ENCODE measurements around the gene FAM83E.
A peak's percentile ranks its signal among the peaks of the same experiment; 100 is the strongest.
"Not testable (repeated sequence)": the region's sequence is repeated elsewhere in the genome, so short reads cannot be mapped to it uniquely, and the experiment has no call there.

Gene FAM83E

DNA sequence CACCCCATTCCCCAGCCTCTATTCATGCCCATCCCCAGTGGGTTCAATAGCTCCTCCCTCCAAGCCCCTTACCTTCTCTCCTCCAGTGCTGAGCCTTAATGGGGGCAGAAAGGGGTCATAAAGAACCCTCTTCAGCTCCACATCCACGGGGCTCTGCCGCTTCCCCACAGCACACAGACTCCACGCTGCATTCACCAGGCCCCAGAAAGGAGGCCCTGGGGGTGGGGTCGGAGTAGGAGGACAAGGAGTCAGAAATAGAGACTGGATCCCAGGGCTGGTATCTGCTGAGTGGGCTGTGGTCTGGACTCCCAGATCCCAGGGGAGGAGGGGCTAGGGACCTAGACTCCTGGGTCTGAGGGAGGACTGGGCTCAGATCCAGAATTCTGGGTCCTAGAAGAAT lies 29.5 kb upstream of the FAM83E start:
- Histone ChIP-seq H3K4me3 (peak overlapping the region in 3 of 7 experiments; percentile 36 to 53 (median 47)), H3K27ac (peak overlapping the region in 4 of 21 experiments; percentile 77 to 92 (median 90))

DNA sequence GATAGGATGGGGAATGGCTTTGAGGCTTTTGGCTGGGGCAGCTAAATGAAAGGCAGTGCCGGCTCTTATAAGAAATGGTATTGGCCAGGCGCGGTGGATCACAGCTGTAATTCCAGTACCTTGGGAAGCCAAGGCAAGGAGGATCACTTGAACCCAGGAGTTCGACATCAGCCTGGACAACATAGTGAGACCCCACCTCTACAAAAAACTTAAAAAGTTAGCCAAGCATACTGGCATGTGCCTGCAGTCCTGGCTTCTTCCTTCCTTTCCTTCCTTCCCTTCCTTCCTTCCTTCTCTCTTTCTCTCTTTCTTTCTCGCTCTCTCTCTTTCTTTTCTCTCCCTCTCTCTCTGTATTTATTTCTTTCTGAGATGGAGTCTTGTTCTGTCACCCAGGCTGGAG lies 28.0 kb upstream of the FAM83E start:
- Histone ChIP-seq H3K27ac (no peak overlapping the region), H3K4me3 (no peak overlapping the region)

DNA sequence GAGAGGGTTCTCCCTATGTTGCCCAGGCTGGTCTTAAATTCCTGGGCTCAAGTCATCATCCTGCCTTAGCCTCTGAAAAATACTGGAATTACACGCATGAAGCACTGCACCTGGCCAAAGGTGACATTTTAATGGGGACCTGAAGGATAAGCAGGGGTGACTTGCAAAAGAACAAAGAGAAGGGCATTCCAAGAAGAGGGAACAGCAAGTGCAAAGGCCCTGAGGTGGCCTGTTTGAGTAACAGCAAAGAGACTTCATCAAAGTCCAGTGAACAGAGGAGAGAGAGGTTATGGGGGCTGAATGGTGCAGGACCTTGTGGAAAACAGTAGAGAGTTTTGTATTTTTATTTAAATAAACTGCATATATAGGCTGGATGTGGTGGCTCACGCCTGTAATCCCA lies 27.0 kb upstream of the FAM83E start:
- H3K4me3 ChIP-seq, result no peak overlapping the region
- H3K27ac ChIP-seq, result no peak overlapping the region

DNA sequence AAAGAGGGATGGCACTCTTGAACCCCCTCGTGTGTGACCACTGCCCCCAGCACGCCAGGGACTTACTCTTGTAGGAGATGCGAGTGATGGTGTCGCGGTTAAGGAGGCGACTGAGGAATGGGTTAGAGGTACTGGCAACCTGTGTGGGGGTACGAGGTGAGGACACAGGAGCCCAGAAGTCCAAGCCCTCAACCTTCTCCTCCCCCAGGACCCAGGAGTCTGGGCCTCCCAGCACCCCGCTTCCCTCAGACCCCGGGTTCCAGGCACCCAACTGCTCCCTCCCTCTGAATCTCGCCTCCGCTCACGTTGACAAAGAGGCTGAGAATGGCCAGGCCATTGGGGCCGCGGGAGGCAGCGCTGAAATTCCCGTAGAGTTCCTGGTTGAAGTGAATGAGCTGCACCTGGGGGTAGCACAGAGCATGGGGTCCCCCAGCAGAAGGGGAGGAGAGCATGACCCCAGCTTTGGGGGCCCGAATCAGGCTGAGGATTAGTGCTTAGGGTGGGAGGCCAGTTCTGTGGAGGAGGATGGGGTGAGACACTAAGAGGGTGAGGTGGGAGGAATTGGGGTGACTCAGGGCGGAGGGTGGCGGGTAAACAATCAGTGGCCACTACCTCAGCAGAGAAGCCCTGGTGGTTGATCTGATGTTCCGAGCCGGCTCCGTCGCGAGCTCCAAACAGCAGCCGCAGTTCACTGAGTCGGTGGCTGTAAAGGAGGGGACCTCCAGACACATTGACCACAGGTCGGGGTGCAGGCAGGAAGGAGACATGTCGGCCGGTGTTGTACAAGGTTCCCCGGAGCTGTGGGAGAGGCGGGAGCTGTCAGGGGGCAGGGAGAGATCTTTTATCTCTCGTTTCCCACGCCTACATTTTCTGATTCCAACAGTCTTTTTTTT lies 24.9 kb upstream of the FAM83E start:
- peak overlapping the region in 8 of 21 experiments; percentile 4 to 97 (median 34) for H3K27ac ChIP-seq
- H3K4me3 ChIP-seq, result peak overlapping the region in 2 of 7 experiments; percentile 6 to 20

DNA sequence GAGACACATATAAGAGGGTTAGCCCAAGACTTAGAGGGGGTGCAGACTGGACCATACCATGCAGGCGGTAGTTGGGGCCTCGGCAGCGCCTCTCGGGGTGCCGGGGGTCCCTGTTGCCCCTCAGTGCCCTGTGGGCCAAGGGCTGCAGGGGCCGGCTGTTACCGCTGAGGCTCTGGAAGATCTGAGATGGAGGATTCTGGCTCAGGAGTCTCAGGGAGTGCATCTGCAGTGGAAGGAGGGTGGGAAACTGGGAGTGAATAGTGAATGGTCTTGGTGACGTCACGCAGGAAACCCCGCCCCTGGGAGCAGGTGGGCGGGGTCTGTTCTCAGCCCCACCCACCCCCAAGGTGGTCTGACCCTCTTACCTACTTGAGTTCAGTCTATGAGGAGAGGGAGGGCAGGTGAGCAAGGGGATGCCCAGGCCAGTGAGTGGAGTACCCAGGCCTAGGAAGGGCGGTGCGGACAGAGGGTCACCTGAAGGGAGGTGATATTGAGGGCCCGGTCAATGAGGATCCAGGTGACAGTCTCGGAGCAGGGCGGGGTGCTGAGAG lies 24.0 kb upstream of the FAM83E start:
- peak overlapping the region in 4 of 7 experiments; percentile 54 to 87 (median 70) for H3K4me3 ChIP-seq

DNA sequence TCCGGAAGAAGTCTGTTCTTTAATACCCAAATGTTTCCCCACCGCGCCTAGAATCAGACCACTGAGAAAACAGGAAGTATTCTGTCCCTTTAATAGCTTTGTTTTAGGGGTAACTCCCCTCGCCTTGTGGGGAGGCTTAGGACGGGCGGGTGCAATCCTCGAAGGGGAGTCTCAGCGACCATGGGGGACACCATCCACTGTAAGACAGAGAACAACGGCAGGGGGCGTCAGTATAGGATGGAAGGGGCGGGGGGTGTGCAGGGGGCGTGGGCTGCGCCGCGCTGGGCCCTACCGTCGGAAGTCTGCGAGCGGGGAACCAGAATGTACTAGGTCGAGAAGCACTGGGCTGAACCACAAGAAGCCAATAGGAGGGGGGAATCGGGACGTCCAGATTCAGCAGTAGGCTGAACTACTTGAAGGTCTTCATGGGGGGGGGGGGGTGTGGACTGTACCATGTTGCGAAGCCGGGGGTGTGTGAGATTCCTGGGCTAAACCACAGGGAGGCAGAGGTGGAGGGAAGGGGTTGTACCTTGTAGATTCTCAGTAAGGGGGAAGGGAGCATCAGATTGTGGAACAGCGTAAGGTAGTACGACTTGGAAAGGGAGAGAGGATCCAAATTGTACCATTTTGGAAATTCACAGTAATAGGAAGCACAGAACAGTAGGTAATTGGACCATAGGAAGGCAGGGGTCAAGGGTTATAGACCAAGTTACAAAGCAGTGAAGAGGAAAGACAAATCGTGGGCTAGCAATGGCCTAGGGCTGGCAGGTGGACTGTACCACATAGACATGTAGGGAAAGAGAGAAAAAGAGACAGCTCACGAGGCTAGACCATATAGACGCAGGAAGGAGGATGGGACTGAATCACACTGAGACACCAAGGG lies 23.3 kb upstream of the FAM83E start:
- peak overlapping the region; percentile 75 to 98 (median 95) for H3K27ac ChIP-seq
- peak overlapping the region; percentile 54 to 87 (median 71) for H3K4me3 ChIP-seq

More for the DNA sequence above, 24.0 kb upstream of the FAM83E start:
- H3K27ac ChIP-seq, result peak overlapping the region in 20 of 21 experiments; percentile 81 to 98 (median 96)

DNA sequence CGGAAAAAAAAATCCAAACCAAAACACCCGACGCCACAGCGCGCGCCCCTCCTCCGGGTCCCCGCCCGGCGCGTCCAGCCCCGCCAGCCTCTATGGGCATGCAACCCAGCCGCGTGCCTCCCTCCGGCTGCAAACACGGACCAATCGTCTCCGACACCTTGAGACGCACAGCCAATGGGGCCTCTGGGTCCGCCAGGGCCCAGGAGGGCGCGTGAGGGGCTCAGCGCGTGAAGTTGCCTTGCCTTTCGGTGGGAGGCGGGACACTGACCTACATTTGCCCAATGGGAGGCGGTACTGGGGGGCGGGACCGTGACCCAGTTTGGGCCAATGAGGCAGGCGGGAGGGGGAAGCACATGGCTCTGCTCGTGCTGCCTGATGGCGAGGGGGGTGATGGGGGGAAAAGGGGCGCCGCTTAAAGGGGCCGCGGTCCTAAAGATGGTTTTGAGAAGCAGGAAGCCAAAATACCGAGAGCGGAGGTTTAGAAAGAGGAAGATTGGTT lies 22.6 kb upstream of the FAM83E start:
- peak overlapping the region; percentile 54 to 87 (median 71) for H3K4me3 ChIP-seq

DNA sequence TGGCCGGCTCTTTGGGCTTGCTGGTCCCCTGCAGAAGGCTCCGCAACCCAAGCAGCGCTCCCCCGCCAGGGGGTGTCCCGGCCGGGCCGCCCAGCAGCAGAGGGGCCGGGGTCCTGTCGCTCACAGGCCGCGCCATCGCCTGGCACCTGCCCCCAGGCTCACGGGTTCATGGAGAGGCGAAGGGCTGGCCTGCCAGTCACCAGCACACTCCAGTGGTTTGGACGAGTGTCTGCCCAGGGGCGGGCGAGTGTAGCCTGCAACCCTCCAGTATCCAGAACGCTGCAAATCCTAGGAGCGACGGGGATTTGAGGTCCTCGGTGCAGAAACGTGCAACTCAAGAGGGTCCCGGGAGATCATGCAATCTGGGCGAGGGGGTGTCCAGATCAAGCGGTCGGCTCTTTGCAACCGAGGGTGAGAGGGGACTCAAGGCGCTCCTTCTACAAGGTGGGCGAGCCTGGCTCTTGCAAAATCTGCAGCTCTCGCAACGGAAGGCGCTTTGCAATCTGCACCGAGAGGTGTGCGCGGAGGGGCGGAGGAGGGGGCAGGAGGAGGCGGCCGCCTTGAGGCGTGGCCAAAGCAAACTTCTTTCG lies 22.1 kb upstream of the FAM83E start, which contains the start of gene DBP:
DBP (minus strand) TSS at position 521 of the 590 bp plus-strand sequence; CDS start at position 136, 385 bp downstream.
- H3K27ac ChIP-seq, result peak within 1 kb of the TSS; percentile 75 to 98 (median 95)
- peak within 1 kb of the TSS; percentile 54 to 87 (median 71) for H3K4me3 ChIP-seq

More for the DNA sequence above, 22.6 kb upstream of the FAM83E start:
- peak overlapping the region; percentile 75 to 98 (median 95) for H3K27ac ChIP-seq

DNA sequence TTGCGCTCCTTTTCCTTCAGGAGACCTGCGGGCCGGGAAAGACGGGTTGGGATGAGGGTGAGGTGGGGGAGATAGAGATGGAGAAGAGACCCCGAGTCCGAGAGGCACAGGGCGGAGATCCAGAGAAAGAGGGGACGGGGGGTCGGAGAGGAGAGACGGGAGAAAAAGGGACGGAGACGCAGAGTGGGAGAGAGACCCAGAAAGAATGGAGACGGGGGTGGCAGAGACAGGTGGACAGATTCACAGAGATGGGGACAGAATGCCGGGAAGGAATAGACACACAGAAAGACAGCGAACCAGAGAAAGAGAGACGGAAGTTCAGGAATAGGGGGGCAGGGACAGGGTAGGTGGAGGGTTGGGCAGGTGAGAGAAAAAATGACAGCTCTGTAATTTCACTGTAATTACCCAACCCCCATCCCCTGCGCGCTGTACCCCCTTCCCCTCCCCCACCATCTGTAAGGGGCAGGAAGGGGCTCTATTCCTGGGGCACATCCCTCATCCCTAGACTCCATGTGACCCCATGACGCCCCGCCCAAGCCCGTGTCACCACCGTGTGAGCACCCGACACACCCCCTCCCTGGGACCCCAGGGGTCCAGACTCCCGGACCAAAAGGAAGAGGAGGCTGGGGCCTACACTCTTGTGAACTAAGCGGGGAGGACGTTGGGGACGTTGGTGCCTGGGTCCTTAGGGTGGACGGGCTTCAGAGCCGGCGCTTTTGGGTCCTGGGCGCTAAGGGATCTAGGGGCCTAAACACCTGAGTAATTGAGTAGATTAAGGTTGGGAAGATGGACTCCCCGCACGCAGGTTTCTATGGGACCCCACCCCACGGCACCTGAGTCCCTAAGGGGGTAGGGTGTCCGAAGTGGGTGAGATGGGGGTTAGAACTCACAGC lies 21.3 kb upstream of the FAM83E start:
- Histone ChIP-seq H3K27ac (peak overlapping the region; percentile 54 to 98 (median 95)), H3K4me3 (peak overlapping the region; percentile 54 to 87 (median 71))

DNA sequence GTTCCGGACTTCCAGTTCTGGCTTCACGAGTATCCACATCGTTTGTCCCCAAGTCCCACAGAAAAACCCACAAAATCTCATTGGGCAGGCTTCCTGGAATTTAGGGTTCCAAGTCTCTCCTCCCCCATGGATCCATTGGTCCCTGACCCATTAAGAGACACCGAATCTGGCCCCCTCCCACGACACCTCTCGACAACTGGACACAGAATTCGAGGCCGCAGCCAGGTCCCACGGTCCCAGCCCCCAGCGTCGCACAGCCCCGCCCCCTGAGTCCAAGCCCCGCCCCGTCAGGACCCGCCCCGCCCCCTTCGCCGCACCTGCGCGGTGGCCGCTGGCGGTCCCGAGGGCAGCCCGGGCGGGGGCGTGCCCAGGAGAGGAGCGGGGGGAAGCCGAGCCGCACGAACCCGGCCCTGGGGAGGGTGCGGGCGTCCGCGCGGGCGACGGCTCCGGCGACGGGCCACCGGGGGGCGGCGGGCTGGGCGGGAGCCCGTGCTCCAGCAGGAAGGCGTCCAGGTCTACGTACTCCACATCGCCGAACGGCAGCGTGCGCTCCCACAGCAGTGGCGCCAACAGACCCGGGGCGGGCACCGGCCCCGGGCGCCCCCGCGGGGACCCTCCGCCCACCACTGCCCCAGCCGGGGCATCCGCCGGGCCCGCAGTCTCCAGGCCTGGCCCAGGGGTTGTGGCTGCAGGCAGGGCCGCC lies 20.5 kb upstream of the FAM83E start:
- peak overlapping the region; percentile 48 to 98 (median 95) for H3K27ac ChIP-seq
- peak overlapping the region; percentile 54 to 87 (median 71) for H3K4me3 ChIP-seq

DNA sequence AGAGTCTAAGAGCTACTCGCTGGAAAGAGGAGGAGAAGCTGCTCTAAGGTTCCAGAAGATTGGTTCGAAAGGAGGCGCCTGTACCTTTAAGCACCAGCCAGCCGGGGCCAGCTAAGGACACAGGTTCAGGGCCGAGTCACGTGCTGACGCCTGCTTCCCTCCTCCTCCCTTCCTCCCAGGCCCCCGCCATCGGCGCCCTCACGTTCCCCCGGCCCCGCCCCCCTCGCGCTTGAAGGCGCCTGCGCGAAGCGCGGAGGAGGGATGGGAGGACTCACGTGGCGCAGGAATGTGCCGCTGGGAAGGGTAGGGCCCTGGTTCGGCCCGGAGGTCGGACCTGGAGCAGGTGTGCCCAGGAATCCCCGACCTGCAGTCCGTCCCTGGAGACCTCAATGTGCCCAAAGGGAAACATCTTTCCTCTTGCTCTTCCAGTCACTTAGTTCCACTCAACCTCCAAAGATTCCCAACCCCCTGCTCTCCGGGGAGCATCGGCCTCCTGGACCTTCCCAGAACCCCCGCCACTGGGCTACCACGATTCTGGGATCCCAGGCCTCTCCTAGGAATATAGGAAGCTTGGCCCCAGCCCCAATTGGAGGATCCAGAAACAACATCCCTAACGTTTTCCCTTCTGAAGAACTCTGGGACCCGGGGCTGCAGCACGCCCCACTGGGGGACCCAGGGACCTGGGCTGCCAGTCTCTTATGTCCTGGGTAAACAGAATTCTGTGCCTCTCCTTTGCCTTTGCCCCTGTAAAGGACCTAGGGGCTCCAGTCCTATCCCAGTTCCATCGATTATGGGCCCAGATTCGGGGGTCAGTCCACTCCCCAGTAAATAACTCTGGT lies 19.8 kb upstream of the FAM83E start:
- H3K4me3 ChIP-seq, result peak overlapping the region; percentile 54 to 87 (median 71)
- H3K27ac ChIP-seq, result peak overlapping the region; percentile 48 to 98 (median 95)

DNA sequence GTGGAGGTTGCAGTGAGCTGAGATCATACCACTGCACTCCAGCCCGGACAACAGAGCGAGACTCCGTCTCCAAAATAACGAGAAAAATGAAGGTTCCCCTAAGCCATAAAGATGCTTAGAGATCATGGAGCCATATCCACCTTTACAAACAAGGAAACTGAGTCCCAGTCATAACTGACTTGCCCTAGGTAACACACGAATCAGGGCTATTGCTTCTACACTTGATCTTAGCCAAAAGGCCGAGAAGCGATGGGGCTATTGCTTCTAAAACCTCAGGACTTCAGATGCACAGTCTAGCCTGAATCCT lies 19.1 kb upstream of the FAM83E start:
- Histone ChIP-seq H3K4me3 (peak overlapping the region in 6 of 7 experiments; percentile 4 to 87 (median 62)), H3K27ac (peak overlapping the region in 20 of 21 experiments; percentile 50 to 98 (median 95))

DNA sequence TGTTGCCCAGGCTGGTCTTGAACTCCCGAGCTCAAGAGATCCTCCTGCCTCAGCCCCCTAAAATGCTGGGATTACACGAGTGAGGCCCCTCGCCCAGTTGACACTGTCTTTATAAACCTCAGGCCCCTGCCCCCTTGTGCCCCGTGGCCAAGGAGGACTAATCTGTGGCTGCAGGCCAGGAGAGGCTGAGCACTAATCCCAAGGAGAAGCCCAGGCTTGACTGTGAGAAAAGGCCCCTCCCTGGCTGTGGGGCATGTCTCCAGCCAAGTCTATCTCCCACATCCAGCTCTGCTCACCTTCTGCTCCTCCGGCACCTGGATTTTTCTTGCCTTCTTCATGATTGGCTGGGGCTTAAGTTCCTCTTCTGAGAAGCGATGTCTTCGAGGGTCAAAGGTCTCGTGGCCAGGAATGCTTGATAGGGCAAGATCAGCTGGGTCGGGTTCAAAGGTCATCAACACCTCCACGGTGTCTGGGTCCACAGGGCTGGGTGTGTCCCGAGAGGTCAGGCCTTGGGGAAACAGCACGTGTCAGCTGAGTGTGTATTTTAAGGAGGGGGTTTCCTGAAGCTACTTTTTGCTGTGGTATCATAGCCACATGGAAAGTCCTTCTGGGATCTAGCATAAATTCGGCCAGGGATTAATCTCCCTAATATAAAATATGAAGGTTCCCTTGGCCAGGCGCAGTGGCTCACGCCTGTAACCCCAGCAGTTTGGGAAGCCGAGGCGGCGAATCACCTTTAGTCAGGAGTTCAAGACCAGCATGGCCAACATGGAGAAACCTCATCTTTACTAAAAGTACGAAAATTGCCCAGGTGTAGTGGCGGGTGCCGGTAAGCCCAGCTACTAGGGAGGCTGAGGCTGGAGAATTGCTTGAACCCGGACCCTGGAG lies 18.5 kb upstream of the FAM83E start:
- Histone ChIP-seq H3K4me3 (peak overlapping the region in 4 of 7 experiments; percentile 54 to 87 (median 70)), H3K27ac (peak overlapping the region in 20 of 21 experiments; percentile 50 to 98 (median 95))

DNA sequence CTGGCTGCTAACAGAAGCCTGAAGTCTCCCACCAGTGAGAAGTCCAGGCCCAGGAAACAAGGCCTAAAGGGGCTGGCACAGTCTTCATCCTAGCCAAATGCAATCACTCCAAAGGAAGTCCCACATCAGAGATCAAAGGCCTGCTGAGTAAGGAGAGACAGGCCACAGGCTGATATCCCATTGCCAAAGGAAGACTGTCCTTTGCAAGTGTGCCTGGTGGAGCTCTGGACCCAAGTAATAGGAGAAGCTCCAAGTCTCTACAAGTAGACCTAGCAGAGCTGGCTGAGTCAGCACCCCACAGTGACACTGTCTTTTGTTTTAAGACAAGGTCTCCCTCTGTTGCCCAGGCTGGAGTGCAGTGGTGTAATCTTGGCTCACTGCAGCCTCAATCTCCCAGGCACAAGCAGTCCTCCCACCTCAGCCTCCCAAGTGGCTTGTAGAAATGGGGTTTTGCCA lies 17.8 kb upstream of the FAM83E start:
- H3K27ac ChIP-seq, result peak overlapping the region in 19 of 21 experiments; percentile 16 to 98 (median 95)
- H3K4me3 ChIP-seq, result no peak overlapping the region

DNA sequence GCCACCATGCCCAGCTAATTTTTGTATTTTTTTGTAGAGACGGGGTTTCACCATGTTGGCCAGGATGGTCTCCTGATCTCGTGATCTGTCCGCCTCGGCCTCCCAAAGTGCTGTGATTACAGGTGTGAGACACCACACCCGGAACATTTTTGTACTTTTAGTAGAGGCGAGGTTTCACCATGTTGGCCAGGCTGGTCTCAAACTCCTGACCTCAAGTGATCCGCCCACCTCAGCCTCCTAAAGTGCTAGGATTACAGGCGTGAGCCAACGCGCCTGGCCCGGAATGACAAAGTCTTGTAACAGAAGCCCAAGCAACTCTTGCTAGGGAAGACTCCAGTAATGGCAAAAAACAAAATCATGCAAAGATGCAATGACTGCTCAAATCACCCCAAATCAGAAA lies 17.4 kb upstream of the FAM83E start:
- H3K4me3 ChIP-seq, result not testable (repeated sequence)
- peak overlapping the region in 14 of 21 experiments; percentile 16 to 98 (median 94) for H3K27ac ChIP-seq

Measured in skin epidermis (tissue), 12 donors.